ENCODE results near the gene AP5B1. TPM values are rescaled to one million over a fixed set of nuclear protein-coding genes. Genes with fewer than 3 reads are reported as not detected.

Gene AP5B1
- total RNA-seq, 2 experiments from 2014 or later, result 11.7 to 14.4 TPM

DNA sequence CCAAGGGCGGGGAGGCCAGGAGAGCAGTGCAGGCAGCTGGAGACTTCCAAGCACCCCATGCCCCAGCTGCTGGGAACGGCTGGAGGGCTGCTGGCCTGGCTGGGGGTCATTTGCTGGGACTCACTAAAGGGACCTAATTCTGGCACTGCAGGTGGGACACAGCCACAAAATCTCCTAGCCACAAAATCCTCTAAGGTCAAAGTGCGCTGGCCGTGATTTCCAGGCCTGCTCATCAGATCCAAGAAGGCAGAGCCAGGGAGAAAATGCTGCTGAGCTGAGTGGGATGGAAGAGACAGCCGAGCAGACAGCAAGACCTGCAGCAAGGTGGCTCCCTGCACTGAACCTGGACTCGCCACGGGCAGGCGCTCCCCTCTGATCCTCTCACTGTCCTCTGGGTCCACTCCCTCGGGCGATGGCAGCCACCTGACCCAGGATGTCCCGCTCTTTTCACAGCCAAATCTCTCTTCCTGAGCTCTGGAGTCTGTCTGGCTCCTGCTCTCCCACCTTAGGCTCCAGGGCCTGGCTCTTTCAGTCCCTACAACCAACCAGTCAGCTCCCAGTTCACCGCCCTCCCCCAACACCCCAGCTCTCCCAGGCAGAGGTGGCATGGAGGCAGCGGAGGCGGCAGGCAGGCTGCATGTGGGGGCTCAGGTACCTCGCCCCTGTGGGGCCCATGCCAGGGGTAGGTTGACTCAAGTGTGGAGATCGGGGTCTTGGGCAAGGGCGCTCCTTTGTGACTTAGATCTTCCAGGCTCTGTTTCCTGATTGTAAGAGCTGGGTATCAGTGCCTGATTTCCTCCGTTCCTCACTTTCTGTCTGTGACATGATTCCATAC is 20.6 kb upstream of the AP5B1 start:
- H3K9me3 Mint-ChIP-seq (ENCODE audit: low read depth), result no peaks in the 10 kb centered on the region
- no peak for ATAC-seq
- CTCF ChIA-PET, result interaction anchor here (1.1 kb wide), 1 partner anchor 57 kb away, joined by 3 read pairs; no protein-coding TSS in a partner anchor
- no peak for DNase-seq
- intact Hi-C loops (cut with DNase I, micrococcal nuclease), result no loop called here
- H3K36me3 Mint-ChIP-seq (ENCODE audit: low read depth), result no peaks in the 10 kb centered on the region
- POLR2A ChIA-PET, result interaction anchor here (0.6 kb wide), 1 partner anchor 170 kb away, joined by 3 read pairs; no protein-coding TSS in a partner anchor
- H3K4me1 Mint-ChIP-seq, result no peaks in the 10 kb centered on the region
- H3K4me3 Mint-ChIP-seq, result no peak overlapping the region
- peaks cover 21% of the 10 kb centered on the region for H3K27me3 Mint-ChIP-seq
- H3K27ac Mint-ChIP-seq, result no peak overlapping the region

DNA sequence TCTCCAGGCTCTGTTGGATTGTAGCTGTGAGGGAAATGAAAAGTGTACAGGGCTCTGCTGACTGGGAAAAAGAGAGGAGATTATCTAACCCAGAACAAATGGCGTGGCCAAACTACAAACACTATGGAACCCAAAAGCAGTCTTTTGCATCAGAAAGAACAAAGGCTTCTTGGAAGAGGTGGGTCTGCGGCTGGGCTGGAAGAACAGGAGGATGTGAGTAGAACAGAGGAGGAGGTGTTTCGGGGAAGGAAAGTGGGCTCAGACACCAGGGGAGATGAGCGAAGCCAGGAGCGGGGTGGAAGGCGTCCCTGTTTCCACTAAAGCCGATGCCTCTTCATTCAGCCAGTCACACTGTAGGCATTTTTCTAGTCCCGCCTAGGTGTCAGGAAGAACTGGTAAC is 18.1 kb upstream of the AP5B1 start:
- Mint-ChIP-seq H3K4me1 (no peaks in the 10 kb centered on the region), H3K4me3 (no peak overlapping the region), H3K27ac (no peak overlapping the region), H3K9me3 (ENCODE audit: low read depth) (no peaks in the 10 kb centered on the region), H3K27me3 (peaks cover 22% of the 10 kb centered on the region), H3K36me3 (ENCODE audit: low read depth) (no peaks in the 10 kb centered on the region)
- CTCF ChIA-PET, result interaction anchor here (0.6 to 1.8 kb wide), 4 partner anchors 14 to 222 kb away, joined by 3 to 7 read pairs (median 4); partner anchors contain the start of gene AP5B1
- intact Hi-C loops (cut with DNase I, micrococcal nuclease), result no loop called here
- no peak for ATAC-seq
- POLR2A ChIA-PET, result no interaction called here
- DNase-seq, result no peak

DNA sequence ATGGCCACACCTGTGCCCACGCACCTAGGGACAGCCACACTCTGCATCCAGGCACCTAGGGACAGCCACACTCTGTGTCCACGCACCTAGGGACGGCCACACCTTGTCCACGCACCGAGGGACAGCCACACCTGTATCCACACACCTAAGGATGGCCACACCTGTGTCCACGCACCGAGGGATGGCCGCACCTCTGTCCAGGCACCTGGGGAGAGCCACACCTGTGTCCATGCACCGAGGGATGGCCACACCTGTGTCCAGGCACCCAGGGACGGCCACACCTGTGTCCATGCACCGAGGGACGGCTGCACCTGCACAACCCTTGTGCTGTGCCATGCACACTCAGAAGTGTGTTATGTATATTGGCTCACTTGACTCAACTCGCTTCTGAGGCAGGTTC is 16.9 kb upstream of the AP5B1 start:
- DNase-seq, result no peak
- intact Hi-C loops (cut with DNase I, micrococcal nuclease), result no loop called here
- H3K9me3 Mint-ChIP-seq (ENCODE audit: low read depth), result no peaks in the 10 kb centered on the region
- H3K36me3 Mint-ChIP-seq (ENCODE audit: low read depth), result no peaks in the 10 kb centered on the region
- no peak for ATAC-seq
- H3K4me3 Mint-ChIP-seq, result no peak overlapping the region
- H3K27ac Mint-ChIP-seq, result no peak overlapping the region
- H3K4me1 Mint-ChIP-seq, result no peaks in the 10 kb centered on the region
- POLR2A ChIA-PET, result no interaction called here
- H3K27me3 Mint-ChIP-seq, result peaks cover 15% of the 10 kb centered on the region
- CTCF ChIA-PET, result interaction anchor here (0.6 to 1.2 kb wide), 3 partner anchors 15 to 131 kb away, joined by 3 to 4 read pairs (median 4); no protein-coding TSS in a partner anchor

DNA sequence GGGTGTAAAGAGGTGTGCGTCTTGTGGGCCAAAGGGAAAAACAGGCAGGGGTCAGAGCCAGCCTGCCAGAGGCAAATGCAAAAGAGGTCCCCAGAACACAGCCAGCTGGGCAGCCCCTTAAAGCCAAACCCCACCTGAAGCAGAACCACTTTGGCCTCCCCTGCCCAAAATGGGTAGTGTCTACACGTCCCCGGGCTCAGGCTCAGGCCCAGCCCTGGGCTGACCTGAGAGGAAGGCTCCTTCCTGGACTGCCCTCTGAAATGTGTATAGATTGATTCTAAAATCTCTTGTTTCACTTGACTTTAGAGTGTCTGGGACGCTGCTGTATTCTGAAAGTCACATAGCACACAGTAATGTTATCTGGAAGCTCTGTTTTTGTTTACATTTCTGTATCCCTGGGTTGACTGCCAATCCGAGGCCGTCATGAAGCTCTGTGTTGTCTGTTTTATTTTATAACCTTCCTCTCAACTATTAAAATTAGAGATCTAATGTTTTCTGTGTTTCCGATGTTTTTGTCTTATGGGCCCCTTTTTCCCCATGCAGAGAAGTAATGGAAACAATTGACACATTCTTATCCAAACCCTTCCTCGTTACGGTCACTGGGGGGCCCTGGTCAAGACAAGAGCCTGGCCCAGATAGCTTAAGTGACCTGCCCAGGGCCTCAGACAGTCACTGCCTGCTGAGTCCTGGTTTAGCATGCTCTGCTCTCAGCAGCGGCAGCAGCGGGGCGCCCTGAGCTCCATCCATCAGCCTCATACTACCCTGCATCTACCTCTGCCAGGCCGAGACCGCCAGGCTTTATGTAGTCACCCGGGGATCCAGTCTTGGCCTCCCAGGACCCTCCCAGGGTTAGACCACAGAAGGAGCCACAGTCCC is 16.2 kb upstream of the AP5B1 start:
- intact Hi-C loops (cut with DNase I, micrococcal nuclease), result no loop called here
- H3K27ac Mint-ChIP-seq, result no peak overlapping the region
- no peak for ATAC-seq
- no peaks in the 10 kb centered on the region for H3K4me1 Mint-ChIP-seq
- no peak overlapping the region for H3K4me3 Mint-ChIP-seq
- peaks cover 15% of the 10 kb centered on the region for H3K27me3 Mint-ChIP-seq
- ChIA-PET CTCF (interaction anchor here (0.7 to 1.2 kb wide), 2 partner anchors 15 to 100 kb away, joined by 3 to 4 read pairs; no protein-coding TSS in a partner anchor), POLR2A (interaction anchor here (0.6 kb wide), 1 partner anchor 136 kb away, joined by 3 read pairs; no protein-coding TSS in a partner anchor)
- no peaks in the 10 kb centered on the region for H3K36me3 Mint-ChIP-seq (ENCODE audit: low read depth)
- H3K9me3 Mint-ChIP-seq (ENCODE audit: low read depth), result no peaks in the 10 kb centered on the region
- DNase-seq, result no peak

DNA sequence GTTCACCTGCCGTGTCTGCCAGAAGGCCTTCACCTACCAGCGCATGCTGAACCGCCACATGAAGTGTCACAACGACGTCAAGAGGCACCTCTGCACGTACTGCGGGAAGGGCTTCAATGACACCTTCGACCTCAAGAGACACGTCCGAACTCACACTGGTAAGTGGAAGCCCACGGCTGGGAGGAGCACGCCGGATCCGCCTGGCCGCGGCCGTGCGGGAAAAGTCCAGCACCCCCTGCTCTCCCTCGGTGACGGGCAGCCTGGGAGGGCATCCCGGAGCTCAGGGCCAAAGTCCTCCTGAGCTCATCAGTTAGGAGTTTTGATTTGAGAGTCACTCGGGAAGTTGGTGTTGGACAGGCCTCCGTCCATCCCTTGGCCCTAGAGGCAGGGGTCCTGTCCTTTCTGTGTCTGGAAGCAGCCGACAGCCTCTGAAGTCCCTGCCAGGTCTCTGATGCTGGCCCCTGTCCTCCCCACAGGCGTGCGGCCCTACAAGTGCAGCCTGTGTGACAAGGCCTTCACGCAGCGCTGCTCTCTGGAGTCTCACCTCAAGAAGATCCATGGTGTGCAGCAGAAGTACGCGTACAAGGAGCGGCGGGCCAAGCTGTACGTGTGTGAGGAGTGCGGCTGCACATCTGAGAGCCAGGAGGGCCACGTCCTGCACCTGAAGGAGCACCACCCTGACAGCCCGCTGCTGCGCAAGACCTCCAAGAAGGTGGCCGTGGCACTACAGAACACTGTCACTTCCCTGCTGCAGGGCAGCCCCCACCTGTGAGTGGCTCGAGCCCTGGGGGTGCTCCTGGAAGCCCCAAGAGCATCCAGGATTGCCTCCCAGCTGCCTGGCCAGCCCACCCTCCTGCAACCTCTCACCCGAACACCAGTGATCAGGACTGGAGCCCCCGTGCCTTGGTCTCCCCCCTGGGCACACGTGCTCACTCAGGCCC is 14.1 kb upstream of the AP5B1 start:
- DNase-seq (no peak), ATAC-seq (no peak)
- H3K36me3 Mint-ChIP-seq (ENCODE audit: low read depth), result no peaks in the 10 kb centered on the region
- no peak overlapping the region for H3K27ac Mint-ChIP-seq
- no peaks in the 10 kb centered on the region for H3K4me1 Mint-ChIP-seq
- no peaks in the 10 kb centered on the region for H3K9me3 Mint-ChIP-seq (ENCODE audit: low read depth)
- intact Hi-C loops (cut with DNase I, micrococcal nuclease), result no loop called here
- no peak overlapping the region for H3K4me3 Mint-ChIP-seq
- ChIA-PET CTCF (interaction anchor here (0.9 kb wide), 1 partner anchor 68 kb away, joined by 6 read pairs; no protein-coding TSS in a partner anchor), POLR2A (no interaction called here)
- H3K27me3 Mint-ChIP-seq, result peaks cover 12% of the 10 kb centered on the region

DNA sequence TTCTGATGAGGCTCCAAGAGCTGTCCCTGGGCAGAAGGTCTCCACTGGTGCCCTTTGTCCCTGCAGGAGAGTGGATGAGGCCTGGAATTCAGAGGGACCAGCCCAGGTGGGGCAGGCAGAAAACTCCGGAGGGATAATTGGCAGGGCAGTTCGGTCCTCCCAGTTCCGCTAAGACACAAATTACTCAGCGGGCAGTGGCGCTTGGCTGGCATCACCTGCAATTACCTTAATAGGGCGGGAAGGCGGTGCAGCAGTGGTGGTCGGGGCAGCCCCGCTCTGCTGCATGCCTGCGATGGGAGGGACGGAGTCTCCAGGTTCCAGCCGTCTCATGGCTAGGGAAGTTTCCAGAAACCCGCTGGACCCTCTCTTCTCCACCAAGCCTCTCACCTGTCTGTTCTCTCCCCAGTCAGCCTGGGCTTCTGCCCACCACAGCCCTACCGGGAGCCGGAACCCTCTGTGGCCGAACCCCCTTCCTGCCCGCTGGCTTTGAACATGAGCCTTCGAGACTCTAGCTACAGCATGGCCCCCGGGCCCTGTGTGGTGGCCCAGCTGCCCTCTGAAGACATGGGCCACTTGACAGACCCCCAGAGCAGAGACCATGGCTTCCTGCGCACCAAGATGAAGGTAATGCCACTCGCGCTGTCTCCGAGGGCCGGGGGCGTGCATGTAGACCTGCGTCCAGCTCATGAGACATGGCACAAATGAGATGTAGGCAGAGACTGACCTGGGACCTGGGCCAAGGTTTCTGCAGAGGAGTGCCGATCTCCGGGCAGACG is 13.0 kb upstream of the AP5B1 start:
- no peaks in the 10 kb centered on the region for H3K4me1 Mint-ChIP-seq
- DNase-seq (no peak), ATAC-seq (no peak)
- no peak overlapping the region for H3K27ac Mint-ChIP-seq
- no peaks in the 10 kb centered on the region for H3K36me3 Mint-ChIP-seq (ENCODE audit: low read depth)
- ChIA-PET CTCF (interaction anchor here (0.9 to 1.7 kb wide), 3 partner anchors 10 to 67 kb away, joined by 3 to 6 read pairs (median 6); no protein-coding TSS in a partner anchor), POLR2A (no interaction called here)
- peaks cover 17% of the 10 kb centered on the region for H3K27me3 Mint-ChIP-seq
- intact Hi-C loops (cut with DNase I, micrococcal nuclease), result no loop called here
- H3K4me3 Mint-ChIP-seq, result no peak overlapping the region
- H3K9me3 Mint-ChIP-seq (ENCODE audit: low read depth), result no peaks in the 10 kb centered on the region

DNA sequence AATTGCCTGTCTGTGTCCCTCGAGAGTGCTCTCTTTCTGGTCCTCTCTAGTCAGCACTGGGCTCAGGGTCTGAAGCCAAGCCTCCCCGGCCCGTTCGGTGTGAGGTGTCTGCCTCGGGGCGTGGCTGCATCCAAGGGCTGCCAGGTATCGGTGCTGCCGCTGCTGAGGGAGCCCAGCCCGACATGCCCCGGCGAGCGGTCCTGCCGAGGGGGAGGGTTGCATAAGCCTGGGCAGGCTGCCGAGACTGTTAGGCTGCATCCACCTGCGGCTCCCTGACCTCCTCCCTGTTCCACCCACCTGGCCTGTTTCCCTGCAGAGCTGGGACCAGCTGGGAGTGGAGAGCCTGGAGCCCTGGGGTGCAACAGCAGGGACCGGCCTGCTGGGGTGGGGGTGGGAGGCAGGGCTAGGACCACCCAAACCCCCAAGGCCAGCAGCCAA is 12.4 kb upstream of the AP5B1 start:
- H3K9me3 Mint-ChIP-seq (ENCODE audit: low read depth), result no peaks in the 10 kb centered on the region
- CTCF ChIA-PET, result interaction anchor here (0.6 to 1.7 kb wide), 7 partner anchors 10 to 280 kb away, joined by 3 to 6 read pairs (median 3); no protein-coding TSS in a partner anchor
- H3K4me1 Mint-ChIP-seq, result peaks cover 1% of the 10 kb centered on the region
- no peak overlapping the region for H3K4me3 Mint-ChIP-seq
- H3K27ac Mint-ChIP-seq, result no peak overlapping the region
- peaks cover 21% of the 10 kb centered on the region for H3K27me3 Mint-ChIP-seq
- H3K36me3 Mint-ChIP-seq (ENCODE audit: low read depth), result no peaks in the 10 kb centered on the region
- POLR2A ChIA-PET, result interaction anchor here (0.6 to 1.0 kb wide), 2 partner anchors 13 to 1299 kb away, joined by 3 to 5 read pairs; no protein-coding TSS in a partner anchor
- DNase-seq, result no peak
- intact Hi-C loops (cut with DNase I, micrococcal nuclease), result no loop called here
- ATAC-seq, result no peak

DNA sequence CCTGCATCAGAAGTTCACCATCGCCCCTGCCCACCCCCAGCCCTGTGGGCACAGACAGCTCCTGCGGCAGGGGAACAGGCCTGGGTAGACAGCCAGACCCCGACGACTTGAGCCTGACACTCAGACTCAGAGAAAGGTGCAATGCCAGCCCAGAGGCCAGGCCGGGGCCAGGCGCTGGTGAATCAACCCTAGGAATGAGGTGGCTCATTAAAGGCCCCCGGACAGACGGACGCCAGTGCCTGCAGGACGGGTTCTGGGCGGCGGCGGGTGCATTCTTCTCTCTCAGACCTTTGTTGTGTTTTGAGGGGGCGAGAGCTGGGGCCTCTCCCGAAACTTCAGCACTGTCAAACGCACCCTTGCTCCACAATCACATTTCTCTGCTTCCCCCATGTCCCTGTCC is 11.7 kb upstream of the AP5B1 start:
- ATAC-seq (no peak), DNase-seq (no peak)
- Mint-ChIP-seq H3K27me3 (peaks cover 23% of the 10 kb centered on the region), H3K27ac (no peak overlapping the region), H3K36me3 (ENCODE audit: low read depth) (no peaks in the 10 kb centered on the region), H3K9me3 (ENCODE audit: low read depth) (no peaks in the 10 kb centered on the region), H3K4me1 (peaks cover 4% of the 10 kb centered on the region), H3K4me3 (no peak overlapping the region)
- ChIA-PET POLR2A (interaction anchor here (0.6 to 1.0 kb wide), 2 partner anchors 13 to 1299 kb away, joined by 3 to 5 read pairs; no protein-coding TSS in a partner anchor), CTCF (interaction anchor here (0.6 to 1.7 kb wide), 5 partner anchors 9 to 24 kb away, joined by 3 to 6 read pairs (median 3); no protein-coding TSS in a partner anchor)
- intact Hi-C loops (cut with DNase I, micrococcal nuclease), result no loop called here

DNA sequence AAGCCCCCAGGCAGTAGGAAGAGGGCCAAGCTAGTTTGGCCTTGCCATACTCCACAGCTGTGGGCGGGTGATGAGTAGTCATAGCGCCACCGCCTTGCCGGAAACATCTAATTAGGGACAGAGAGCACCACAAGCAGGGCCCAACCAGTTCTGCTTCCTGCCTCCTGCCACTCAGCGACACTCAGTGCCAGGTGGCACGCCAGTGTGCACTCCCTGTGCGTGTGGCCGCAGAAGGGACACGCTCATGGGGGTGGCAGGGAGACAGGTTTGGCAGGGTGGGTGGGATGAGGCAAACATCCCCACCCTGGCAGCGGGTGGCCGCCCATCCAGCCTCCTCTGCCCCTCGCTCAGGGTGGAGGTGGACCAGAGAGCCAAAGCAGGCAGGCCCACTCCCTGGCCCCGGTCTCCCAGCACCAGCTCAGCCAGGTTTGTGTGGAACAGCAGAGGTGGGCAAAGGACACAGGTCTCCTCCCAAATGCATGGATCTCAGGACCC is 11.0 kb upstream of the AP5B1 start:
- H3K27me3 Mint-ChIP-seq, result peaks cover 23% of the 10 kb centered on the region
- peaks cover 6% of the 10 kb centered on the region for H3K4me1 Mint-ChIP-seq
- DNase-seq, result no peak
- ChIA-PET POLR2A (interaction anchor here (0.6 kb wide), 1 partner anchor 12 kb away, joined by 3 read pairs; no protein-coding TSS in a partner anchor), CTCF (interaction anchor here (1.0 to 2.6 kb wide), 5 partner anchors 8 to 25 kb away, joined by 3 to 11 read pairs (median 5); partner anchors contain the start of gene AP5B1)
- no peaks in the 10 kb centered on the region for H3K9me3 Mint-ChIP-seq (ENCODE audit: low read depth)
- H3K36me3 Mint-ChIP-seq (ENCODE audit: low read depth), result no peaks in the 10 kb centered on the region
- intact Hi-C loops (cut with DNase I, micrococcal nuclease), result no loop called here
- H3K4me3 Mint-ChIP-seq, result no peak overlapping the region
- H3K27ac Mint-ChIP-seq, result no peak overlapping the region
- no peak for ATAC-seq
